SK-N-SH treated with all-trans-retinoic acid at 6 μM for 48 hours (cell line): ENCODE results near the gene QRICH1.

ENCODE experiments used
- ATAC-seq: fragments of 200-7000 bp; cut with Tn5 transposase; 3 replicates; pipeline ENCODE4 v1.9.1; 2020; ENCODE audit warnings: mild to moderate bottlenecking, moderate library complexity
- ARNTL ChIP-seq: fragments of 450-650 bp; formaldehyde crosslinking; IDR thresholded peaks from 2 replicates; pipeline ENCODE4 v1.5.0; 2020; ENCODE audit warnings: low read depth, mild to moderate bottlenecking, moderate library complexity, borderline replicate concordance
- BACH2 ChIP-seq: fragments of 250-450 bp; sonication (Bioruptor Pico); IDR thresholded peaks from 2 replicates; pipeline ENCODE4 v1.9.0; 2021; ENCODE audit warnings: mild to moderate bottlenecking, borderline replicate concordance
- CREB5 ChIP-seq: fragments of 250-450 bp; sonication (Bioruptor Pico); IDR thresholded peaks from 2 replicates; pipeline ENCODE4 v1.5.1; 2020; ENCODE audit warnings: low read depth, mild to moderate bottlenecking, moderate library complexity
- CSDC2 ChIP-seq: fragments of 250-450 bp; sonication (Bioruptor Pico); IDR thresholded peaks from 2 replicates; pipeline ENCODE4 v1.5.0; 2020; ENCODE audit warnings: mild to moderate bottlenecking, moderate library complexity
- CSRNP3 ChIP-seq: fragments of 250-450 bp; sonication (Bioruptor Pico); IDR thresholded peaks from 2 replicates; pipeline ENCODE4 v1.5.1; 2021; ENCODE audit warnings: mild to moderate bottlenecking, moderate library complexity
- ESRRG ChIP-seq: fragments of 250-450 bp; sonication (Bioruptor Pico); IDR thresholded peaks from 2 replicates; pipeline ENCODE4 v1.6.1; 2021; ENCODE audit warnings: mild to moderate bottlenecking
- OSR1 ChIP-seq: fragments of 250-450 bp; sonication (Bioruptor Pico); IDR thresholded peaks from 2 replicates; pipeline ENCODE4 v1.8.0; 2022; ENCODE audit warnings: moderate library complexity, mild to moderate bottlenecking, inconsistent platforms
- PPARA ChIP-seq: fragments of 250-450 bp; sonication (Bioruptor Pico); IDR thresholded peaks from 2 replicates; pipeline ENCODE4 v1.5.0; 2020; ENCODE audit warnings: mild to moderate bottlenecking, borderline replicate concordance
- RARB ChIP-seq: fragments of 250-450 bp; sonication (Bioruptor Pico); IDR thresholded peaks from 2 replicates; pipeline ENCODE4 v1.8.0; 2021; ENCODE audit warnings: mild to moderate bottlenecking, moderate library complexity
- SNAI2 ChIP-seq: fragments of 250-450 bp; sonication (Bioruptor Pico); IDR thresholded peaks from 2 replicates; pipeline ENCODE4 v1.5.0; 2020; ENCODE audit warnings: mild to moderate bottlenecking, moderate library complexity
- TCF4 ChIP-seq: fragments of 250-450 bp; sonication (Bioruptor Pico); IDR thresholded peaks from 2 replicates; pipeline ENCODE4 v1.8.0; 2021; ENCODE audit warnings: mild to moderate bottlenecking, moderate library complexity, borderline replicate concordance
- TOX ChIP-seq: fragments of 250-450 bp; sonication (Bioruptor Pico); IDR thresholded peaks from 2 replicates; pipeline ENCODE4 v1.8.0; 2021; ENCODE audit warnings: mild to moderate bottlenecking, moderate library complexity, borderline replicate concordance
- ZC3H10 ChIP-seq: fragments of 250-450 bp; sonication (Bioruptor Pico); IDR thresholded peaks from 2 replicates; pipeline ENCODE4 v1.5.1; 2021; ENCODE audit warnings: mild to moderate bottlenecking, moderate library complexity
- ZFP3 ChIP-seq: fragments of 250-450 bp; sonication (Bioruptor Pico); IDR thresholded peaks from 2 replicates; pipeline ENCODE4 v1.5.0; 2020; ENCODE audit warnings: mild to moderate bottlenecking, moderate library complexity
- ZFP30 ChIP-seq: fragments of 450-650 bp; formaldehyde crosslinking; IDR thresholded peaks from 2 replicates; pipeline ENCODE4 v1.5.0; 2022; ENCODE audit warnings: mild to moderate bottlenecking, moderate library complexity
- ZNF565 ChIP-seq: fragments of 450-650 bp; formaldehyde crosslinking; conservative IDR thresholded peaks from 2 replicates; pipeline ENCODE4 v1.5.0; 2020; ENCODE audit warnings: low read depth, mild to moderate bottlenecking, moderate library complexity
- ZNF70 ChIP-seq: fragments of 450-650 bp; formaldehyde crosslinking; IDR thresholded peaks from 2 replicates; pipeline ENCODE4 v1.5.0; 2020; ENCODE audit warnings: mild to moderate bottlenecking, moderate library complexity
- ZNF8 ChIP-seq: fragments of 450-650 bp; formaldehyde crosslinking; IDR thresholded peaks from 2 replicates; pipeline ENCODE4 v1.5.0; 2020; ENCODE audit warnings: mild to moderate bottlenecking, moderate library complexity
- TF ChIP-seq, protein P1 (sequence below): fragments of 250-450 bp; sonication (Bioruptor Pico); IDR thresholded peaks from 2 replicates; pipeline ENCODE4 v1.5.0; 2020; ENCODE audit warnings: mild to moderate bottlenecking, moderate library complexity
- TF ChIP-seq, protein P2 (sequence below): fragments of 250-450 bp; sonication (Bioruptor Pico); IDR thresholded peaks from 2 replicates; pipeline ENCODE4 v1.8.0; 2020; ENCODE audit warnings: mild to moderate bottlenecking, moderate library complexity, borderline replicate concordance

Gene QRICH1

GRCh38 chr3:49092938-49093852 lies 676 bp downstream of the QRICH1 start:
- TF ChIP-seq BACH2 (CRISPR knock-in tag) (no peak), ARNTL (CRISPR knock-in tag) (no peak), ZFP3 (CRISPR knock-in tag) (peak; percentile 81; the same call in 1 of the 2 replicates), OSR1 (no peak), CSDC2 (peak; percentile 73; the same call in 1 of the 2 replicates), SNAI2 (CRISPR knock-in tag) (peak; percentile 94), ZNF565 (CRISPR knock-in tag) (0 out of 2 replicates have a peak, but pooled peaks have one; percentile 54)
- TF ChIP-seq, protein P1, sequence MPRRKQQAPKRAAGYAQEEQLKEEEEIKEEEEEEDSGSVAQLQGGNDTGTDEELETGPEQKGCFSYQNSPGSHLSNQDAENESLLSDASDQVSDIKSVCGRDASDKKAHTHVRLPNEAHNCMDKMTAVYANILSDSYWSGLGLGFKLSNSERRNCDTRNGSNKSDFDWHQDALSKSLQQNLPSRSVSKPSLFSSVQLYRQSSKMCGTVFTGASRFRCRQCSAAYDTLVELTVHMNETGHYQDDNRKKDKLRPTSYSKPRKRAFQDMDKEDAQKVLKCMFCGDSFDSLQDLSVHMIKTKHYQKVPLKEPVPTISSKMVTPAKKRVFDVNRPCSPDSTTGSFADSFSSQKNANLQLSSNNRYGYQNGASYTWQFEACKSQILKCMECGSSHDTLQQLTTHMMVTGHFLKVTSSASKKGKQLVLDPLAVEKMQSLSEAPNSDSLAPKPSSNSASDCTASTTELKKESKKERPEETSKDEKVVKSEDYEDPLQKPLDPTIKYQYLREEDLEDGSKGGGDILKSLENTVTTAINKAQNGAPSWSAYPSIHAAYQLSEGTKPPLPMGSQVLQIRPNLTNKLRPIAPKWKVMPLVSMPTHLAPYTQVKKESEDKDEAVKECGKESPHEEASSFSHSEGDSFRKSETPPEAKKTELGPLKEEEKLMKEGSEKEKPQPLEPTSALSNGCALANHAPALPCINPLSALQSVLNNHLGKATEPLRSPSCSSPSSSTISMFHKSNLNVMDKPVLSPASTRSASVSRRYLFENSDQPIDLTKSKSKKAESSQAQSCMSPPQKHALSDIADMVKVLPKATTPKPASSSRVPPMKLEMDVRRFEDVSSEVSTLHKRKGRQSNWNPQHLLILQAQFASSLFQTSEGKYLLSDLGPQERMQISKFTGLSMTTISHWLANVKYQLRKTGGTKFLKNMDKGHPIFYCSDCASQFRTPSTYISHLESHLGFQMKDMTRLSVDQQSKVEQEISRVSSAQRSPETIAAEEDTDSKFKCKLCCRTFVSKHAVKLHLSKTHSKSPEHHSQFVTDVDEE (CRISPR knock-in tag): peak; percentile 90

DNA sequence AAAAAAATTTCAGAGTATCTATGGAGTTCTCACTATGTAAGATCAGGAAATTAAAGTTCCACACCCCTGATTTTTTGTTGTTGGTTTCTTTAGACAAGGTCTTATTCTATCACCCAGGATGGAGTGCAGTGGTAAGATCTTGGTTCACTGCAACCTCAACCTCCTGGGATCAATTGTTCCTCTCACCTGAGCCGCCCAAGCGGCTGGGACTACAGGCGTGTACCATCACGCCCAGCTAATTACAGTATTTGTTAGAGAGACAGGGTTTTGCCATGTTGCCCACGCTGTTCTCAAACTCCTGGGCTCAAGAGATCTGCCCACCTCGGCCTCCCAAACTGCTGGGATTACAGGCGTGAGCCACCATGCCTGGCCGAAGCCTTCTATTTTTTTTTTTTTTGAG lies 12.4 kb downstream of the QRICH1 start:
- ATAC-seq: no peak
- TF ChIP-seq ZFP30 (CRISPR knock-in tag): no peak
- no peak for TF ChIP-seq ZC3H10 (CRISPR knock-in tag)
- TF ChIP-seq ZNF8 (CRISPR knock-in tag): no peak
- TF ChIP-seq, protein P2, sequence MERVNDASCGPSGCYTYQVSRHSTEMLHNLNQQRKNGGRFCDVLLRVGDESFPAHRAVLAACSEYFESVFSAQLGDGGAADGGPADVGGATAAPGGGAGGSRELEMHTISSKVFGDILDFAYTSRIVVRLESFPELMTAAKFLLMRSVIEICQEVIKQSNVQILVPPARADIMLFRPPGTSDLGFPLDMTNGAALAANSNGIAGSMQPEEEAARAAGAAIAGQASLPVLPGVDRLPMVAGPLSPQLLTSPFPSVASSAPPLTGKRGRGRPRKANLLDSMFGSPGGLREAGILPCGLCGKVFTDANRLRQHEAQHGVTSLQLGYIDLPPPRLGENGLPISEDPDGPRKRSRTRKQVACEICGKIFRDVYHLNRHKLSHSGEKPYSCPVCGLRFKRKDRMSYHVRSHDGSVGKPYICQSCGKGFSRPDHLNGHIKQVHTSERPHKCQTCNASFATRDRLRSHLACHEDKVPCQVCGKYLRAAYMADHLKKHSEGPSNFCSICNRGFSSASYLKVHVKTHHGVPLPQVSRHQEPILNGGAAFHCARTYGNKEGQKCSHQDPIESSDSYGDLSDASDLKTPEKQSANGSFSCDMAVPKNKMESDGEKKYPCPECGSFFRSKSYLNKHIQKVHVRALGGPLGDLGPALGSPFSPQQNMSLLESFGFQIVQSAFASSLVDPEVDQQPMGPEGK: no peak
- TF ChIP-seq ARNTL (CRISPR knock-in tag): no peak
- no peak for TF ChIP-seq CSDC2
- no peak for TF ChIP-seq OSR1
- no peak for TF ChIP-seq ZNF70 (CRISPR knock-in tag)
- no peak for TF ChIP-seq ZFP3 (CRISPR knock-in tag)
- TF ChIP-seq CREB5 (CRISPR knock-in tag): no peak
- no peak for TF ChIP-seq CSRNP3 (CRISPR knock-in tag)
- no peak for TF ChIP-seq ESRRG (CRISPR knock-in tag)
- TF ChIP-seq TOX: no peak

More at GRCh38 chr3:49092938-49093852, 676 bp downstream of the QRICH1 start:
- peak; percentile 15 for ATAC-seq

DNA sequence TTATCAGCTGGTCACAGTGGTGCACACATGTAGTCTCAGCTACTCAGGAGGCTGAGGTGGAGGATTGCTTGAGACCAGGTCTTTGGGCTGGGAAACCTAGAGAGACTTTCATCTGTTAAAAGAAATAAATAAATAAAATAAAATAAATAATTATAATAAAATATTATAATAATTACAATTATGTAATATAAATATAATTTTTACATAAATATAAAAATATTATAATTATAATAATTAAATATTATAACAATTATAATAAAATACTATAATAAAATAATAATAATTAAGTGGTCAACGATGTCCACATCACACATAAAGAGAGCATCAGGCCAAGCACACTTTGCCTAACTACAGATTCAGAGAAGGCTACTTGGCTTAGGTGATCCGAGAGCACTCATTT lies 14.6 kb downstream of the QRICH1 start:
- no peak for ATAC-seq
- TF ChIP-seq ESRRG (CRISPR knock-in tag): no peak
- TF ChIP-seq ZC3H10 (CRISPR knock-in tag): no peak
- TF ChIP-seq CSRNP3 (CRISPR knock-in tag): no peak
- TF ChIP-seq CSDC2: no peak
- no peak for TF ChIP-seq ZNF565 (CRISPR knock-in tag)
- TF ChIP-seq PPARA (CRISPR knock-in tag): no peak
- no peak for TF ChIP-seq ZNF70 (CRISPR knock-in tag)
- TF ChIP-seq TCF4 (CRISPR knock-in tag): no peak
- no peak for TF ChIP-seq ZFP3 (CRISPR knock-in tag)
- TF ChIP-seq CREB5 (CRISPR knock-in tag): no peak
- TF ChIP-seq RARB: no peak
- TF ChIP-seq, all 23 proteins: peak for 0
